ENCODE data around the gene CADM4.

CADM4 gene

DNA sequence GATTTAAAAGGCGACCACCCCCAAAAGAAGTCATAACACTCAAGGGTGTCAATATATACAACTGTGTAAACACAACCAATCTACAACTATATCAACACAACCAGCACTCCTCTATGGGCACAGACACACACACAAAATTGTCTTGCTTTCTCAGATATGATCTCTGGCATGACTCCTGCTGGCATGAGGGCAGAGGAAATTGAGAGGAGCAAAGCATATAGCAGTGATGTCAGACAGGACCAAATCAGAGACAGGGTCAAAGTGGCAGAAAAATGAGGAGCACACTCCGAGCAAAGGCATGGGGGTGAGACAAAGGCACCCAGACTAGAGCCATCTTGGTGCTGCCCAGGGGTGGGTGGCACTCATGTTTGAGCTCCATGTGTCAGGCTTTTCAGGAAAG is 53.3 kb downstream of the CADM4 start:
- DNase-seq (ENCODE audit: low read depth in 2 of 2), result no peak

- no peak for DNase-seq (ENCODE audit: low read depth in 2 of 2)
Observed at GRCh38 chr19:43584484-43584883, 55.2 kb downstream of the CADM4 start.

DNA sequence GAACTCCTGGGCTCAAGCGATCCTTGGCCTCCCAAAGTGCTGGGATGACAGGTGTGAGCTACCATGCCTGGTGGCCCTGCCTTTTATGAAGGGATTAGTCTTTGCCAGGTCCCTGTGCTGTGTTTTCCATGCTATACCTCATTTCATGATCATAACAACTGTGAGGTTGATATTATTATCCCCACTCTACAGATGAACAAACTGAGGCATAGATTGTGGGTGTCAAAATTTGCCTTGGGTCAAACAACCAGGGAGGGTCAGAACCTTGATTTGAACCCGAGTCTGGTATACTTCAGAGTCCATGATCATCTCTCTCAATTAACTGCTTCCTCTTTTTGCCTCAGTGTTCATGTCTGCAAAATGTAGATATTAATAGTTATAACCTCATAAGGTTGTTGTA is 57.2 kb downstream of the CADM4 start:
- DNase-seq (ENCODE audit: low read depth in 2 of 2), result no peak

- DNase-seq (ENCODE audit: low read depth in 2 of 2), result no peak
Observed at GRCh38 chr19:43581467-43581866, 58.2 kb downstream of the CADM4 start.

DNA sequence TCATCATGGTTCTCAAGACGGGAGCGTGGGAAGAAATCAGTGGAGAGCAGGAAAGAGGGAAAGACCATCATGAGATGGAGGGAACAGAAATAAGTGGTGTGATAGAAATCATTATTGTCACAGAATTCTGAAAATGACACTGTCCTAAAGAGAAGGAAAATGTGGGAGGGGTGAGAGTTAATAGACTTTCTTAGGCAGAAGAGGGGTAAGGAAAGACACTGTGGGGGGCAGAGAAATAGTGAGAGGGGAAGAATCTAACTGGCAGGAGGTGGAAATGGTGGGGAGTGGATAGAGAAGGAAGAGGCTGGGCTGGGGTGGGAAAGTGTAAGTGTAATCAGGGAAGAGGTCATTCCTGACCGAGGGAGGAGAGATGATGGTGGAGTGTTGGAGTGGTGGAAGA is 60.9 kb downstream of the CADM4 start:
- no peak for DNase-seq (ENCODE audit: low read depth in 2 of 2)

DNA sequence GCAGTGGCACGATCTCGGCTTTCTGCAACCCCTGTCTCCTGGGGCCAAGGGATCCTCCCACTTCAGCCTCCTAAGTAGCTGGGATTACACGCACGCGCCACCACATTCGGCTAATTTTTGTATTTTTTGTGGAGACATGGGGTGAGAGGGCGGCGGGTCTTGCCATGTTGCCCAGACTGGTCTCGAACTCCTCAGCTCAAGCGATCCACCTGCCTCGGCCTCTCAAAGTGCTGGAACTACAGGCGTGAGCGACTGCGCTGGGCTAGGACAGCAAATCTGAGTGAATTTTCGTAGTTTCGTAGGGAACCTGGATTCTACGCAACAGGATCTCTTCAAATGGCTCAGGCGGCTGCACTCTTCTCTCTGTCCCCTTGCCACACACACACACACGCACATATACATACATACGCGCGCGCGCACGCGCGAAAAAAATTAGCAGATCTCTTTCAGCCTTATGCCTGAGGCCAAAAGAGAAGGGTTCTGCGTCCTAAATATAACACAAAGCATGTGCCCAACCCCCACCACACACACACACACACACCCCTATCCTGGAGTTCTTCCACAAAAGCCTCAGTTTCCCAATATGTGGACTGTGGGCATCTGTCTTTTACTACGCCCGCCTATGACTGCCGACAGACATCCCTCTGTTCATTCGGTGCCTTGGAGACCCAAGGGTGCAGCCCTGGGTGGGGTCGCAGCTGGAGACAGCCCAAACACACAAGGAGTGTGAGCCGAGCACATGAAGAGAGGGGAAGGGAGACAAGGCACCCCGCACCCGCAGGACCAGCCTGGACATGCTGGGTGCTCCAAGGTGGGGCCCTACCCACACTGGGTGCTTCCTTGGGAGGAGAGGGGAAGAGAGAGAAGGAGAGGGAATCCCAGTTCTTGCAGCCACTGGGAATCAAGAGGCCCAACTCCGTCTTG is 63.4 kb downstream of the CADM4 start:
- no peak for DNase-seq (ENCODE audit: low read depth in 2 of 2)

DNA sequence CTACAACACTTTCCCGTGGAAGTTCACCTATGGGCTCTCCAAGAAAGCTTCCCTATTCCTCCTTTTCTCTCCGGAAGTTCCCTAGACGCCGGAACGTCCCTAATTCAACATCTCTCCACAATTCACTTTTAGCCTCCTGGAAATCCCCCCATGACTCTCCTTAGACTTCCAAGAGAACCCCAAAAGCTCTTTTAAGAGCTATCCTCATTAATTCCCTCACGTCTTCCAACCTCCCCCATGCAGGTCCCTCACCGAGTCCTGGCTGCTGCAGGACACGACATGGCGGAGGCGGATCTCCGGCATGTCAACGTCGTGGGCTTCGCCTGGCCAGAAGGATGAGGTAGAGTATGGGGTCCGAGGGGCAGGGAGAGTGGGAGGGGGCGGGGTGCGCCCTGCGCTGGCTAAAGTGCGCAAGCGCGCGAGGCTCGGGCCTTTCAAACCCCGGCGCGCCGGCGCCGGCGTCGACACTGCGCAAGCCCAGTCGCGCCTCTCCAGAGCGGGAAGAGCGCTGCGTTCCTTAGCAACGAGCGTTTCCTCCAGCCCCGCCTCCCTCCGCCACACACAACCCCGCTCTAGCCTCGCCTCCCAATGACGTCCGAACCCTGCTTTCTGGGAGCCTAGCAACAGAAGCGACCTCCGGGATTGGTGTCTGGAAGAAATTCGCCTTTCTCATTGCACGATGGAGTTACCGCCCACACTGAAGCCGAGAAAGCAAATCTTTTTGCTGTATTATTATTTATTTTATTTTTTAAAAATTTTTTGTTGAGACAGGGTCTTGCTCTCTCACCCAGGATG is 64.3 kb downstream of the CADM4 start, which contains the start of the genes PINLYP and XRCC1:
Gene PINLYP (plus strand): TSS at position 646 of the 795 bp plus-strand sequence. CDS start 1,391 bp downstream, outside the sequence.
Gene XRCC1 (minus strand): TSS at position 372 of the 795 bp plus-strand sequence. CDS start 69 bp downstream, at position 303.
- peak; percentile 92 to 96 for DNase-seq (ENCODE audit: low read depth in 2 of 2)

DNA sequence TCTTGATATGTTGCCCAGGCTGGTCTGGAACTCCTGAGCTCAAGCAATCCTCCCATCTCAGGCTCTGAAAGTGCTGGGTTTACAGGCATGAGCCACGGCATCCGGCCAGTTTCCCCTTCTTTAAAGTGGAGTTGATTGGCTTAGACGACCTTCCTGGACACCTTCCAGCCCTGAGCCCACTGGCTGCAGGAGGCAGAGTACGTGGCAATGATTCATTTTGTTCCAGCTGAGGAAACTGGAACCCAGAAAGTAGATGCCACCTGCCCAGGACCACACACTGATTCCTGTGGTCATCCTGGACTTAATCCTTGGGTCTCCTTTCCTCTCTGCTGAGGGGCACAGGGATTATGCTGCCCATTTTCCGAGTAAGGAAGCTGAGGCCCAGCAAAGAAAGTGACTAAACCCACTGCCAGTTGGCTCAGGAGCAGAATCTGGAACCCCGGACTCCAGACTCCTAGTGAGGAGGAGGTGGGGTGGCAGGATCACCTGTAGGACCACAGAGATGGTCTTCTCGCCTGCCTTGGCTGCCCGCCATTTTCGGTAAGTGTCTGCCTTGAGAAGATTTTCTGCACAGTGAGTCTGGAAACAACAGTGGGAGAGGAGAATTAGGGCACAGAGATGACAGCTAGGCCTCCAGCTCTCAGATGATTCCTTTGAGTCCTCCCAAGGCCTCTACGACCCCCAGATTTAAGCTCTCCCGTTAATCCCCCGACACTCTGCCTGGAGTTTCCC is 65.1 kb downstream of the CADM4 start:
- DNase-seq (ENCODE audit: low read depth in 2 of 2), result no peak
